ENCODE data around the gene ABHD10.

DNA sequence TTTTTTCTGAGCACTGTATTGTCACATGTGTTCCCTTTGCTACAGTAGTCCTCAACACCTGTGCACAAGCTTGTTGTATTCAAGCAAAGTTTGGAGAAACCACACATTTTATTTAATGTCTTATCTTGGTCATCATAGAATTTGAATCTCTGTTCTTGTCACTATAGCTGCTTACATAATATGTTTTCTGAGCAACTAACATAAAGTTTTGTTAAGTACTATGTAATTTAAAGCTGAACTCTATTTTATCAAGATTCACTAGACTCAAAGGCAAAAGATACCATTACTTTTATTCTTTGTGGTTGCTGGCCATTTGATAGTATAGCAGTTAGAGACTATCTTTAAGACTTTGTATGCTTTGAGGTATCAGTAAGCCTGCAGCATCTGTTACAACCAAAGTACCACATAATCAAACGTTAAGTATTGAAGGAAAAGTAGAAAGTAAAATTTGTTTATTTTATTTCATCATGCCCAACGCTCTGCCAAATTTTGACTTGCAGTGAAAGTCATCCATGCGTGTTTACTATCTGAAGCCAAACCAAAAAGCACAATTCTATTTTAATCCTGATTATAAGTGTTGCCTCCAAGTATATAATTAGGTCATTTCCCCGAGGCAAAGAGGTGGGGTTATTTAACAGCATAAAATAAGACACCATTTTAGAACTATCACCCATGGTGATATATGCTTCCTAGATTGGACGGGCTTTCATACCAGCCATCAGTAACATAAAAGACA is 10.3 kb upstream of the ABHD10 start:
- TF ChIP-seq, protein P1, sequence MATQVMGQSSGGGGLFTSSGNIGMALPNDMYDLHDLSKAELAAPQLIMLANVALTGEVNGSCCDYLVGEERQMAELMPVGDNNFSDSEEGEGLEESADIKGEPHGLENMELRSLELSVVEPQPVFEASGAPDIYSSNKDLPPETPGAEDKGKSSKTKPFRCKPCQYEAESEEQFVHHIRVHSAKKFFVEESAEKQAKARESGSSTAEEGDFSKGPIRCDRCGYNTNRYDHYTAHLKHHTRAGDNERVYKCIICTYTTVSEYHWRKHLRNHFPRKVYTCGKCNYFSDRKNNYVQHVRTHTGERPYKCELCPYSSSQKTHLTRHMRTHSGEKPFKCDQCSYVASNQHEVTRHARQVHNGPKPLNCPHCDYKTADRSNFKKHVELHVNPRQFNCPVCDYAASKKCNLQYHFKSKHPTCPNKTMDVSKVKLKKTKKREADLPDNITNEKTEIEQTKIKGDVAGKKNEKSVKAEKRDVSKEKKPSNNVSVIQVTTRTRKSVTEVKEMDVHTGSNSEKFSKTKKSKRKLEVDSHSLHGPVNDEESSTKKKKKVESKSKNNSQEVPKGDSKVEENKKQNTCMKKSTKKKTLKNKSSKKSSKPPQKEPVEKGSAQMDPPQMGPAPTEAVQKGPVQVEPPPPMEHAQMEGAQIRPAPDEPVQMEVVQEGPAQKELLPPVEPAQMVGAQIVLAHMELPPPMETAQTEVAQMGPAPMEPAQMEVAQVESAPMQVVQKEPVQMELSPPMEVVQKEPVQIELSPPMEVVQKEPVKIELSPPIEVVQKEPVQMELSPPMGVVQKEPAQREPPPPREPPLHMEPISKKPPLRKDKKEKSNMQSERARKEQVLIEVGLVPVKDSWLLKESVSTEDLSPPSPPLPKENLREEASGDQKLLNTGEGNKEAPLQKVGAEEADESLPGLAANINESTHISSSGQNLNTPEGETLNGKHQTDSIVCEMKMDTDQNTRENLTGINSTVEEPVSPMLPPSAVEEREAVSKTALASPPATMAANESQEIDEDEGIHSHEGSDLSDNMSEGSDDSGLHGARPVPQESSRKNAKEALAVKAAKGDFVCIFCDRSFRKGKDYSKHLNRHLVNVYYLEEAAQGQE (IDR thresholded peaks at IDR 0.05; ENCODE audit: insufficient read depth in 1 of 2, low read depth in 2 of 2, low read length in 2 of 2): no peak
- TF ChIP-seq FOXP2 (optimal IDR thresholded peaks at IDR 0.05; ENCODE audit: borderline replicate concordance, extremely low read depth, extremely low read length, insufficient read depth): no peak
